ENCODE data around the gene HOXB1. TPM values are rescaled to one million over a fixed set of nuclear protein-coding genes. Genes with fewer than 3 reads are reported as not detected.

HOXB1 gene
- total and polyA plus RNA-seq, 5 experiments from 2014 or later: not detected

- ATAC-seq (no peak), DNase-seq (no peak)
- Mint-ChIP-seq H3K36me3 (no peaks in the 10 kb centered on the region), H3K27me3 (peaks cover 0 to 5% (median 0%) of the 10 kb centered on the region in 5 donors), H3K4me1 (peaks cover 0 to 29% (median 4%) of the 10 kb centered on the region in 4 donors), H3K4me3 (no peak overlapping the region), H3K27ac (no peak overlapping the region), H3K9me3 (no peaks in the 10 kb centered on the region)
- POLR2A ChIA-PET: no interaction called here
These were observed 51.8 kb downstream of the HOXB1 start for GRCh38 chr17:48479014-48479402.

Other genes with a start within 250 kb of the HOXB1 start
- 10 to 100 TPM; 73.0 to 74.6 TPM for gene SKAP1, start 100.8 kb downstream of the HOXB1 start, total RNA-seq
- gene SKAP1, start 100.8 kb downstream of the HOXB1 start, polyA plus RNA-seq: 100 to 1,000 TPM; 223 to 237 (median 230) TPM
- gene HOXB2, start 14.1 kb upstream of the HOXB1 start, total RNA-seq: 10 to 100 TPM; 31.9 to 32.4 TPM
- 10 to 100 TPM in 1 of 3 donors, 1 to 10 TPM in 2; 7.6 to 16.4 (median 8.2) TPM for gene HOXB2, start 14.1 kb upstream of the HOXB1 start, polyA plus RNA-seq
- 1 to 10 TPM; 1.8 to 2.3 TPM for gene HOXB4, start 47.3 kb upstream of the HOXB1 start, total RNA-seq
- gene HOXB4, start 47.3 kb upstream of the HOXB1 start, polyA plus RNA-seq: under 1 TPM in 2 of 3 donors, not detected in 1; 0.06 TPM
- 1 to 10 TPM; 7.2 to 8.1 TPM for gene HOXB3, start 59.2 kb upstream of the HOXB1 start, total RNA-seq
- under 1 TPM in 1 of 3 donors, not detected in 2; 0.19 TPM for gene HOXB3, start 59.2 kb upstream of the HOXB1 start, polyA plus RNA-seq
- not detected for gene HOXB5, start 62.8 kb upstream of the HOXB1 start, total RNA-seq
- not detected for gene HOXB5, start 62.8 kb upstream of the HOXB1 start, polyA plus RNA-seq
- gene HOXB6, start 74.0 kb upstream of the HOXB1 start, total RNA-seq: not detected
- gene HOXB6, start 74.0 kb upstream of the HOXB1 start, polyA plus RNA-seq: not detected
- gene HOXB7, start 80.0 kb upstream of the HOXB1 start, total RNA-seq: not detected
- under 1 TPM in 2 of 3 donors, not detected in 1; 0.22 to 0.40 TPM for gene HOXB7, start 80.0 kb upstream of the HOXB1 start, polyA plus RNA-seq
- not detected for gene HOXB8, start 84.3 kb upstream of the HOXB1 start, total RNA-seq
- gene HOXB8, start 84.3 kb upstream of the HOXB1 start, polyA plus RNA-seq: not detected
- gene HOXB9, start 95.3 kb upstream of the HOXB1 start, total RNA-seq: not detected
- under 1 TPM in 1 of 3 donors, not detected in 2; 0.13 TPM for gene HOXB9, start 95.3 kb upstream of the HOXB1 start, polyA plus RNA-seq
- not detected for gene PRAC1, start 191.5 kb upstream of the HOXB1 start, total RNA-seq
- gene PRAC1, start 191.5 kb upstream of the HOXB1 start, polyA plus RNA-seq: not detected
- not detected for gene PRAC2, start 192.2 kb upstream of the HOXB1 start, total RNA-seq
- not detected for gene PRAC2, start 192.2 kb upstream of the HOXB1 start, polyA plus RNA-seq
- gene HOXB13, start 197.7 kb upstream of the HOXB1 start, total RNA-seq: not detected
- not detected for gene HOXB13, start 197.7 kb upstream of the HOXB1 start, polyA plus RNA-seq

Data from naive thymus-derived CD8-positive, alpha-beta T cell (primary cell).